ENCODE results near the gene TTYH1. TPM values are rescaled to one million over a fixed set of nuclear protein-coding genes. Genes with fewer than 3 reads are reported as not detected.

TTYH1 gene
- total and polyA plus RNA-seq, 9 of the 15 experiments (the other 6 are each of a cell fraction or from before 2014, with no cell fraction given) = 0.08 TPM; not detected in 8

DNA sequence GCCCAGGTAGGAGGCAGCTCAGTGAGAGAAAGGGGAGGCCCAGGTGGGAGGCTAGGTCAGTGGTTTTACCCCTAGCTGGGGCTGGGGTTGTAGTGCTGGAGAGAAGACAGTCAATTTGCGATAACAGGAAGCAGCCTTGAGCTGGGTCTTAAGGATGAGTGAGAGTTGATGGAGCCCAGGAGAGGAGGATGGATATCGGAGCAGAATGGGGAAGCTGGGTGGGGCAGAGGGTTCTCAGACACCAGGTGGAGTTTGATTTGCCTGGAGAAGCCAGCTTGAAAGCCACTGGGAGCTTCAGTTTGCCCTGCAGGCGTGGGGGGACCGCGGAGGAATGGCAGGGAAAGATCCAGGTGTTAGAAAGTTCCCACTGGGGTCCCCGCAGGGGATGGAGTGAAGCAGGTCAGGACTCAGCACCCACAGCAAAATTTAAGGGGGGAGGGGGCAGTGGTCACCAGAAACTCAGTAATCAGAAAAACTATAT lies 58.7 kb downstream of the TTYH1 start:
- Histone ChIP-seq H3K4me2 (ENCODE audit: insufficient read depth, low read length) (no peak overlapping the region), H3K36me3 (ENCODE audit: control insufficient read depth, insufficient read depth, low read length) (no peaks in the 10 kb centered on the region), H4K20me1 (replicated peaks; ENCODE audit: control insufficient read depth, insufficient read depth, low read length) (0 out of 2 replicates have a peak, but pooled peaks cover 5% of the 10 kb centered on the region), H3K4me1 (replicated peaks in 1 of 2; ENCODE audit: control insufficient read depth in 2 of 2, insufficient read depth in 2 of 2, low read length in 2 of 2) (peaks cover 0 to 20% of the 10 kb centered on the region in 2 experiments; a peak in 2 of 5 replicates), H3K9me3 (replicated peaks; ENCODE audit: control insufficient read depth, insufficient read depth, low read depth, low read length) (no peaks in the 10 kb centered on the region), H3K9me1 (ENCODE audit: control insufficient read depth, insufficient read depth, low read length) (no peaks in the 10 kb centered on the region), H3K27ac (ENCODE audit: extremely low read depth, low read depth, low read length) (no peak overlapping the region), H3K9ac (ENCODE audit: insufficient read depth in 1 of 2, low read depth in 2 of 2, low read length in 2 of 2) (0 out of 4 replicates have a peak overlapping the region, but pooled peaks of 1 of the 2 experiments have one; percentile 13), H3K79me2 (ENCODE audit: control insufficient read depth, insufficient read depth, low read length) (no peaks in the 10 kb centered on the region), H3K4me3 (no peak overlapping the region), H3K27me3 (ENCODE audit: control insufficient read depth in 2 of 2, insufficient read depth in 2 of 2, low read length in 2 of 2) (peaks cover 13 to 42% of the 10 kb centered on the region in 2 experiments), H2AFZ (ENCODE audit: low read depth, low read length) (no peak overlapping the region)
- POLR2A ChIA-PET = interaction anchor here (0.5 to 1.2 kb wide), 4 partner anchors 10 to 847 kb away, joined by 3 to 15 read pairs (median 4); partner anchors contain the start of gene LENG9
- FAIRE-seq = no peak
- BruUV-seq (replicated peaks) = no TSS peak
- WGBS (ENCODE audit: insufficient coverage, low coverage, missing lambda C conversion rate) = 8% methylated on average over 6 of the region's 6 CpGs
- intact Hi-C loops (cut with micrococcal nuclease) = no loop called here
- ATAC-seq = no peak
- in situ Hi-C loops (cut with MboI) = no loop called here
- CTCF ChIA-PET (ENCODE audit: low intra/inter-chr PET ratio) = no interaction called here
- no peak for DNase-seq (ENCODE audit: extremely low read depth in 1 of 4, low spot score in 3 of 4)
- TF ChIP-seq CHD1 (IDR thresholded peaks at IDR 0.05; ENCODE audit: low read length) (no peak), ELF4 (CRISPR knock-in tag; IDR thresholded peaks at IDR 0.05) (no peak), OTX1 (CRISPR knock-in tag; IDR thresholded peaks at IDR 0.05) (no peak), RFX1 (IDR thresholded peaks at IDR 0.05) (no peak), BRD9 (IDR thresholded peaks at IDR 0.05; ENCODE audit: low read depth, partially characterized antibody) (no peak), CBX5 (IDR thresholded peaks at IDR 0.05; ENCODE audit: borderline replicate concordance, low read depth) (no peak), ZNF584 (CRISPR knock-in tag; IDR thresholded peaks at IDR 0.05; ENCODE audit: low read depth) (no peak), ZEB2 (IDR thresholded peaks at IDR 0.05) (no peak)
- TF ChIP-seq, protein P1, sequence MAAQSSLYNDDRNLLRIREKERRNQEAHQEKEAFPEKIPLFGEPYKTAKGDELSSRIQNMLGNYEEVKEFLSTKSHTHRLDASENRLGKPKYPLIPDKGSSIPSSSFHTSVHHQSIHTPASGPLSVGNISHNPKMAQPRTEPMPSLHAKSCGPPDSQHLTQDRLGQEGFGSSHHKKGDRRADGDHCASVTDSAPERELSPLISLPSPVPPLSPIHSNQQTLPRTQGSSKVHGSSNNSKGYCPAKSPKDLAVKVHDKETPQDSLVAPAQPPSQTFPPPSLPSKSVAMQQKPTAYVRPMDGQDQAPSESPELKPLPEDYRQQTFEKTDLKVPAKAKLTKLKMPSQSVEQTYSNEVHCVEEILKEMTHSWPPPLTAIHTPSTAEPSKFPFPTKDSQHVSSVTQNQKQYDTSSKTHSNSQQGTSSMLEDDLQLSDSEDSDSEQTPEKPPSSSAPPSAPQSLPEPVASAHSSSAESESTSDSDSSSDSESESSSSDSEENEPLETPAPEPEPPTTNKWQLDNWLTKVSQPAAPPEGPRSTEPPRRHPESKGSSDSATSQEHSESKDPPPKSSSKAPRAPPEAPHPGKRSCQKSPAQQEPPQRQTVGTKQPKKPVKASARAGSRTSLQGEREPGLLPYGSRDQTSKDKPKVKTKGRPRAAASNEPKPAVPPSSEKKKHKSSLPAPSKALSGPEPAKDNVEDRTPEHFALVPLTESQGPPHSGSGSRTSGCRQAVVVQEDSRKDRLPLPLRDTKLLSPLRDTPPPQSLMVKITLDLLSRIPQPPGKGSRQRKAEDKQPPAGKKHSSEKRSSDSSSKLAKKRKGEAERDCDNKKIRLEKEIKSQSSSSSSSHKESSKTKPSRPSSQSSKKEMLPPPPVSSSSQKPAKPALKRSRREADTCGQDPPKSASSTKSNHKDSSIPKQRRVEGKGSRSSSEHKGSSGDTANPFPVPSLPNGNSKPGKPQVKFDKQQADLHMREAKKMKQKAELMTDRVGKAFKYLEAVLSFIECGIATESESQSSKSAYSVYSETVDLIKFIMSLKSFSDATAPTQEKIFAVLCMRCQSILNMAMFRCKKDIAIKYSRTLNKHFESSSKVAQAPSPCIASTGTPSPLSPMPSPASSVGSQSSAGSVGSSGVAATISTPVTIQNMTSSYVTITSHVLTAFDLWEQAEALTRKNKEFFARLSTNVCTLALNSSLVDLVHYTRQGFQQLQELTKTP (IDR thresholded peaks at IDR 0.05; ENCODE audit: low read depth in 1 of 2, partially characterized antibody in 2 of 2) = no peak
- TF ChIP-seq, protein P2, sequence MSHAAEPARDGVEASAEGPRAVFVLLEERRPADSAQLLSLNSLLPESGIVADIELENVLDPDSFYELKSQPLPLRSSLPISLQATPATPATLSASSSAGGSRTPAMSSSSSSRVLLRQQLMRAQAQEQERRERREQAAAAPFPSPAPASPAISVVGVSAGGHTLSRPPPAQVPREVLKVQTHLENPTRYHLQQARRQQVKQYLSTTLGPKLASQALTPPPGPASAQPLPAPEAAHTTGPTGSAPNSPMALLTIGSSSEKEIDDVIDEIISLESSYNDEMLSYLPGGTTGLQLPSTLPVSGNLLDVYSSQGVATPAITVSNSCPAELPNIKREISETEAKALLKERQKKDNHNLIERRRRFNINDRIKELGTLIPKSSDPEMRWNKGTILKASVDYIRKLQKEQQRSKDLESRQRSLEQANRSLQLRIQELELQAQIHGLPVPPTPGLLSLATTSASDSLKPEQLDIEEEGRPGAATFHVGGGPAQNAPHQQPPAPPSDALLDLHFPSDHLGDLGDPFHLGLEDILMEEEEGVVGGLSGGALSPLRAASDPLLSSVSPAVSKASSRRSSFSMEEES (CRISPR knock-in tag; IDR thresholded peaks at IDR 0.05) = no peak
- TF ChIP-seq, protein P3, sequence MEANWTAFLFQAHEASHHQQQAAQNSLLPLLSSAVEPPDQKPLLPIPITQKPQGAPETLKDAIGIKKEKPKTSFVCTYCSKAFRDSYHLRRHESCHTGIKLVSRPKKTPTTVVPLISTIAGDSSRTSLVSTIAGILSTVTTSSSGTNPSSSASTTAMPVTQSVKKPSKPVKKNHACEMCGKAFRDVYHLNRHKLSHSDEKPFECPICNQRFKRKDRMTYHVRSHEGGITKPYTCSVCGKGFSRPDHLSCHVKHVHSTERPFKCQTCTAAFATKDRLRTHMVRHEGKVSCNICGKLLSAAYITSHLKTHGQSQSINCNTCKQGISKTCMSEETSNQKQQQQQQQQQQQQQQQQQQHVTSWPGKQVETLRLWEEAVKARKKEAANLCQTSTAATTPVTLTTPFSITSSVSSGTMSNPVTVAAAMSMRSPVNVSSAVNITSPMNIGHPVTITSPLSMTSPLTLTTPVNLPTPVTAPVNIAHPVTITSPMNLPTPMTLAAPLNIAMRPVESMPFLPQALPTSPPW (CRISPR knock-in tag; IDR thresholded peaks at IDR 0.05) = no peak

All from K562 (cell line).